ENCODE results near the gene CSGALNACT2. TPM values are rescaled to one million over a fixed set of nuclear protein-coding genes. Genes with fewer than 3 reads are reported as not detected.

The CSGALNACT2 gene
- total RNA-seq, 1 experiment from 2014 or later, result 8.9 TPM

DNA sequence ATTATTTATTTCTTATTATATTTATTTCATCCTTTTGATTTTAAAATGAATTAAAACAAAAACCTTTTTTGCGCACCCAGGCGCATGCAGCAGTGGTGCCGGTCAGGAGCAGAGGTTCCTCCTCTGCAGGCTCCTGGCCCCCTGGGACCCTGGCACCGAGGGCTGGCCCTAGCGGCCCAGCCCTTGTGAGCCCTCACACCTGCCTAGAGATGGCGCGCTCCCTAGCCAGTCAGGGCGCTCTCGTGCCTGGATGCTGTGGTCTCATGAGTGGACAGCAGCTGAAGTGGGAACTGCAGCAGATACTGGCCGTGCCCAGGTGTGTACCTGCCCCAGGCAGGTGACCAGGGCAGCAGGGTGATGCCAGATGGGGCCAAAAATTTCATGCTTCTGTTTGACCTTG, 47.6 kb upstream of the CSGALNACT2 start:
- H3K18ac ChIP-seq (ENCODE audit: insufficient read length, low read depth, low read length), result no peak overlapping the region
- no peak overlapping the region for H4K8ac ChIP-seq (replicated peaks; ENCODE audit: insufficient read length, low read depth, low read length)
- H3K9ac ChIP-seq (ENCODE audit: extremely low read depth, insufficient read length, low read length), result no peak overlapping the region
- no peak overlapping the region for H3K4me3 Mint-ChIP-seq
- no peak overlapping the region for H2AFZ ChIP-seq (ENCODE audit: low read length)
- no peaks in the 10 kb centered on the region for H3K27me3 ChIP-seq (ENCODE audit: insufficient read depth, low read length)
- no peaks in the 10 kb centered on the region for H3K4me1 ChIP-seq (ENCODE audit: insufficient read depth, low read length)
- H3K4me2 ChIP-seq (ENCODE audit: insufficient read depth, insufficient read length, low read length), result no peak overlapping the region
- no peaks in the 10 kb centered on the region for H4K20me1 ChIP-seq (ENCODE audit: control insufficient read depth, insufficient read depth, insufficient read length)
- no peak overlapping the region for H3K27ac Mint-ChIP-seq
- no peak overlapping the region for H3K23ac ChIP-seq (ENCODE audit: insufficient read length, low read depth, low read length)
- H3K23me2 ChIP-seq (ENCODE audit: insufficient read length, low read depth, low read length, poor library complexity, severe bottlenecking), result no peaks in the 10 kb centered on the region
- TF ChIP-seq, protein P1, sequence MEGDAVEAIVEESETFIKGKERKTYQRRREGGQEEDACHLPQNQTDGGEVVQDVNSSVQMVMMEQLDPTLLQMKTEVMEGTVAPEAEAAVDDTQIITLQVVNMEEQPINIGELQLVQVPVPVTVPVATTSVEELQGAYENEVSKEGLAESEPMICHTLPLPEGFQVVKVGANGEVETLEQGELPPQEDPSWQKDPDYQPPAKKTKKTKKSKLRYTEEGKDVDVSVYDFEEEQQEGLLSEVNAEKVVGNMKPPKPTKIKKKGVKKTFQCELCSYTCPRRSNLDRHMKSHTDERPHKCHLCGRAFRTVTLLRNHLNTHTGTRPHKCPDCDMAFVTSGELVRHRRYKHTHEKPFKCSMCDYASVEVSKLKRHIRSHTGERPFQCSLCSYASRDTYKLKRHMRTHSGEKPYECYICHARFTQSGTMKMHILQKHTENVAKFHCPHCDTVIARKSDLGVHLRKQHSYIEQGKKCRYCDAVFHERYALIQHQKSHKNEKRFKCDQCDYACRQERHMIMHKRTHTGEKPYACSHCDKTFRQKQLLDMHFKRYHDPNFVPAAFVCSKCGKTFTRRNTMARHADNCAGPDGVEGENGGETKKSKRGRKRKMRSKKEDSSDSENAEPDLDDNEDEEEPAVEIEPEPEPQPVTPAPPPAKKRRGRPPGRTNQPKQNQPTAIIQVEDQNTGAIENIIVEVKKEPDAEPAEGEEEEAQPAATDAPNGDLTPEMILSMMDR (conservative IDR thresholded peaks at IDR 0.05), result no peak
- H2BK12ac ChIP-seq (ENCODE audit: insufficient read length, low read depth, low read length), result no peak overlapping the region
- no peak overlapping the region for H2AK5ac ChIP-seq (ENCODE audit: insufficient read length, low read length)
- DNase-seq, result no peak
- no peak overlapping the region for H3T11ph ChIP-seq (ENCODE audit: low read length)
- no CpG with 5 or more reads among the region's 10 CpGs for WGBS (ENCODE audit: extremely low coverage, insufficient read length, low lambda C conversion rate)
- H4K91ac ChIP-seq (ENCODE audit: insufficient read length, low read depth, low read length), result no peak overlapping the region
- H3K27ac ChIP-seq (ENCODE audit: insufficient read length, low read depth, low read length), result no peak overlapping the region
- no peak overlapping the region for H4K5ac ChIP-seq (ENCODE audit: insufficient read length, low read depth, low read length)
- H3K4ac ChIP-seq (ENCODE audit: low read depth, low read length), result no peak overlapping the region
- H3K9me3 ChIP-seq (ENCODE audit: control insufficient read depth, low read depth, low read length), result no peaks in the 10 kb centered on the region
- peaks cover 0 to 4% (median 3%) of the 10 kb centered on the region in 3 experiments; a peak in 3 of 7 replicates for H3K36me3 Mint-ChIP-seq (ENCODE audit: insufficient read depth in 1 of 3, low read depth in 3 of 3)
- peaks cover 2% of the 10 kb centered on the region; the same call in 1 of the 2 replicates for H3K27me3 Mint-ChIP-seq (ENCODE audit: low read depth)
- H3K56ac ChIP-seq (ENCODE audit: insufficient read length, low read depth, low read length), result no peak overlapping the region
- H2BK5ac ChIP-seq (ENCODE audit: insufficient read length, low read length), result no peak overlapping the region
- no peak overlapping the region for H2BK15ac ChIP-seq (ENCODE audit: low read depth, low read length)
- H2BK20ac ChIP-seq (ENCODE audit: low read depth, low read length, poor library complexity, severe bottlenecking), result no peak overlapping the region
- H3K79me1 ChIP-seq (ENCODE audit: insufficient read depth, low read depth, low read length, poor library complexity, severe bottlenecking), result no peaks in the 10 kb centered on the region
- no peak overlapping the region for H2BK120ac ChIP-seq (ENCODE audit: low read depth, low read length, poor library complexity, severe bottlenecking)
- no peaks in the 10 kb centered on the region; a peak in 1 of 5 replicates for H3K9me3 Mint-ChIP-seq
- no peaks in the 10 kb centered on the region for H3K79me2 ChIP-seq (ENCODE audit: insufficient read depth, low read length)
- no peak overlapping the region for H3K14ac ChIP-seq (ENCODE audit: insufficient read depth, low read length)
- peaks cover 14 to 25% of the 10 kb centered on the region in 2 experiments for H3K4me1 Mint-ChIP-seq
